ENCODE measurements around the gene ADGRF3. TPM values are rescaled to one million over a fixed set of nuclear protein-coding genes. Genes with fewer than 3 reads are reported as not detected.
"Not testable (repeated sequence)": the region's sequence is repeated elsewhere in the genome, so short reads cannot be mapped to it uniquely, and the experiment has no call there.

The ADGRF3 gene
- total and polyA plus RNA-seq, 9 donors: 0.06 to 0.33 (median 0.16) TPM; not detected in 5

GRCh38 chr2:26327291-26328272 is 19.0 kb downstream of the ADGRF3 start:
- WGBS, 3 donors: 46 to 58% (median 52%) methylated on average over 5 of the region's 5 CpGs

DNA sequence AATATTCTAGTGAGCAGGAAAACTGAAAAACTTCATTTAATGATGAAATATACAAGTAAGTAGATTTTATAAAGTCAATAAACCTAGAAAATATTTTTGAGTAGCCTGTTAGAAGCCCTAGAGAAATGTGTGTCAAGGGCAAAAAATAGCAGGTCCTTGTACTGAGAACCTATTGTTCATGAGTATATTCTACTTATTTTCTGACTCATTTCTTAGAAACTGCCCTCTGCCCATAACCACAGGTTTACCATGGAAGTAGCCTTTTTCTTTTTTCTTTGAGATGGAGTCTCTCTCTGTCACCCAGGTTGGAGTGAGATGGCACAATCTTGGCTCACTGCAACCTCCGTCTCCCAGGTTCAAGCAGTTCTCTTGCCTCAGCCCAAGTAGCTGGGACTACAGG is 20.1 kb downstream of the ADGRF3 start:
- H3K27ac ChIP-seq: no peak overlapping the region
- intact Hi-C loops (cut with DNase I): loop anchor here in 1 of 4 donors (5.0 kb wide), 1 partner anchor 84 kb away; the partner anchor contains the start of genes HADHA and HADHB
- WGBS, 3 donors: 93 to 100% (median 98%) methylated on average over 1 of the region's 1 CpG

More at GRCh38 chr2:26327291-26328272, 19.0 kb downstream of the ADGRF3 start:
- DNase-seq: no peak
- Histone ChIP-seq H3K9me3 (no peaks in the 10 kb centered on the region), H3K27me3 (no peaks in the 10 kb centered on the region), H3K4me3 (no peak overlapping the region), H3K36me3 (no peaks in the 10 kb centered on the region), H3K27ac (no peak overlapping the region), H3K4me1 (ENCODE audit: insufficient read depth) (no peaks in the 10 kb centered on the region)
- intact Hi-C loops (cut with DNase I): loop anchor here in 1 of 4 donors (5.0 kb wide), 1 partner anchor 85 kb away; the partner anchor contains the start of genes HADHA and HADHB
- TF ChIP-seq EP300 (IDR thresholded peaks at IDR 0.05) (no peak), POLR2A (IDR thresholded peaks at IDR 0.05) (no peak)
- TF ChIP-seq, protein P1, sequence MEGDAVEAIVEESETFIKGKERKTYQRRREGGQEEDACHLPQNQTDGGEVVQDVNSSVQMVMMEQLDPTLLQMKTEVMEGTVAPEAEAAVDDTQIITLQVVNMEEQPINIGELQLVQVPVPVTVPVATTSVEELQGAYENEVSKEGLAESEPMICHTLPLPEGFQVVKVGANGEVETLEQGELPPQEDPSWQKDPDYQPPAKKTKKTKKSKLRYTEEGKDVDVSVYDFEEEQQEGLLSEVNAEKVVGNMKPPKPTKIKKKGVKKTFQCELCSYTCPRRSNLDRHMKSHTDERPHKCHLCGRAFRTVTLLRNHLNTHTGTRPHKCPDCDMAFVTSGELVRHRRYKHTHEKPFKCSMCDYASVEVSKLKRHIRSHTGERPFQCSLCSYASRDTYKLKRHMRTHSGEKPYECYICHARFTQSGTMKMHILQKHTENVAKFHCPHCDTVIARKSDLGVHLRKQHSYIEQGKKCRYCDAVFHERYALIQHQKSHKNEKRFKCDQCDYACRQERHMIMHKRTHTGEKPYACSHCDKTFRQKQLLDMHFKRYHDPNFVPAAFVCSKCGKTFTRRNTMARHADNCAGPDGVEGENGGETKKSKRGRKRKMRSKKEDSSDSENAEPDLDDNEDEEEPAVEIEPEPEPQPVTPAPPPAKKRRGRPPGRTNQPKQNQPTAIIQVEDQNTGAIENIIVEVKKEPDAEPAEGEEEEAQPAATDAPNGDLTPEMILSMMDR (IDR thresholded peaks at IDR 0.05): no peak

DNA sequence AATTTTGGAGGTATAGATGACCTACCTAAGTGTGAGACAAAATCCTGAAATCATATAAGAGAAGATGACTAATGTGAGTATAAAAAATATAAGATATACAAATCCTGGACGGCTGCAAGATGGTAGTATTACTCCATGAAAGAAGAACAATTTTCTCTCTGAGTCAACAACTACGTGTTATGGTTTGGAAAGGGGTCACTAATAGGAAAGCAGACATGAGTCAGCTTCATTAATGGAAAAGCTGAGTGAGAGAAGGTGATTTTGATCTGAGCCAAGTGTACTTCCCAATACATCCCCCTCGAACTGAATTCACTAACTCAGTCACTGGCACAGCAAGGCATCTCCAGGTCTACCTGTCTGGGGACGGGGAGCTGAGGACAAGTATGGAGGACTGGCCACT is 20.7 kb downstream of the ADGRF3 start:
- intact Hi-C loops (cut with DNase I): loop anchor here in 1 of 4 donors (5.0 kb wide), 1 partner anchor 84 kb away; the partner anchor contains the start of genes HADHA and HADHB
- TF ChIP-seq, protein P1 (IDR thresholded peaks at IDR 0.05): no peak
- no peak for TF ChIP-seq EP300 (IDR thresholded peaks at IDR 0.05)
- TF ChIP-seq POLR2A (IDR thresholded peaks at IDR 0.05): no peak
- 61 to 64% (median 64%) methylated on average over 4 of the region's 4 CpGs for WGBS, 3 donors
- no peak for DNase-seq
- H3K27ac ChIP-seq: no peak overlapping the region
- H3K4me1 ChIP-seq (ENCODE audit: insufficient read depth): no peaks in the 10 kb centered on the region
- H3K9me3 ChIP-seq: no peaks in the 10 kb centered on the region
- no peak overlapping the region for H3K4me3 ChIP-seq
- H3K27me3 ChIP-seq: no peaks in the 10 kb centered on the region
- no peaks in the 10 kb centered on the region for H3K36me3 ChIP-seq

More for the DNA sequence above, 20.1 kb downstream of the ADGRF3 start:
- H3K36me3 ChIP-seq: no peaks in the 10 kb centered on the region
- H3K9me3 ChIP-seq: no peaks in the 10 kb centered on the region
- no peaks in the 10 kb centered on the region for H3K27me3 ChIP-seq
- no peak overlapping the region for H3K4me3 ChIP-seq
- no peak for DNase-seq
- TF ChIP-seq, protein P1 (IDR thresholded peaks at IDR 0.05): no peak
- TF ChIP-seq EP300 (IDR thresholded peaks at IDR 0.05) (no peak), POLR2A (IDR thresholded peaks at IDR 0.05) (no peak)
- no peaks in the 10 kb centered on the region for H3K4me1 ChIP-seq (ENCODE audit: insufficient read depth)

- no peak for TF ChIP-seq POLR2A (IDR thresholded peaks at IDR 0.05)
- TF ChIP-seq, protein P1 (IDR thresholded peaks at IDR 0.05): no peak
- no peak for TF ChIP-seq EP300 (IDR thresholded peaks at IDR 0.05)
- intact Hi-C loops (cut with DNase I): loop anchor here in 1 of 4 donors (5.0 kb wide), 1 partner anchor 83 kb away; the partner anchor contains the start of genes HADHA and HADHB
Measured at GRCh38 chr2:26324903-26325302, 21.7 kb downstream of the ADGRF3 start.

GRCh38 chr2:26324479-26324878 is 22.1 kb downstream of the ADGRF3 start:
- H3K4me3 ChIP-seq; intact Hi-C loops (cut with DNase I); H3K9me3 ChIP-seq; H3K36me3 ChIP-seq; H3K27me3 ChIP-seq; H3K4me1 ChIP-seq (ENCODE audit: insufficient read depth); DNase-seq; H3K27ac ChIP-seq: not testable (repeated sequence)

More at GRCh38 chr2:26324903-26325302, 21.7 kb downstream of the ADGRF3 start:
- Histone ChIP-seq H3K27me3 (no peaks in the 10 kb centered on the region), H3K27ac (no peak overlapping the region), H3K9me3 (no peaks in the 10 kb centered on the region), H3K36me3 (no peaks in the 10 kb centered on the region), H3K4me1 (ENCODE audit: insufficient read depth) (no peaks in the 10 kb centered on the region), H3K4me3 (no peak overlapping the region)
- DNase-seq: no peak
- 52 to 89% (median 63%) methylated on average over 3 of the region's 3 CpGs for WGBS, 3 donors

All from ovary (tissue), 9 donors.